ENCODE measurements around the gene SVEP1.

DNA sequence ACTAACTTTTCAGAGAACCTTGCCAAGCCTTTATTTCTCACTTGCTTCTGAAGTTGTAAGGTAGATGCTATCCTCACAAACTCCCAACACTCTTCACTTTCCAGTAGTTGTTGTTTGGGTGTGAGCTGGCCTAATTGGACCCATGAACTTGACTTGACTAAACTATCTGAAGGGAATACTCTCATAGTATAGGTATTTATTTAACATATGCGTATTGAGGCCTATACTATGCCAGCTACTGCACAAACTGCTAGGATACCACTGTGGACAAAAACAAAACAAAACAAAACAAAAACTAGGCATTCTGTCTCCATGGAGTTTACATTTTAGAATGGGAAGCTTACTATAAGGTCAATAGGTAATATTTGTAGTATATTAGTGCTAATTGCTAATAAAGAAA, 243.2 kb downstream of the SVEP1 start:
- TF ChIP-seq POLR2A (IDR thresholded peaks at IDR 0.05): no peak
- TF ChIP-seq, protein P1, sequence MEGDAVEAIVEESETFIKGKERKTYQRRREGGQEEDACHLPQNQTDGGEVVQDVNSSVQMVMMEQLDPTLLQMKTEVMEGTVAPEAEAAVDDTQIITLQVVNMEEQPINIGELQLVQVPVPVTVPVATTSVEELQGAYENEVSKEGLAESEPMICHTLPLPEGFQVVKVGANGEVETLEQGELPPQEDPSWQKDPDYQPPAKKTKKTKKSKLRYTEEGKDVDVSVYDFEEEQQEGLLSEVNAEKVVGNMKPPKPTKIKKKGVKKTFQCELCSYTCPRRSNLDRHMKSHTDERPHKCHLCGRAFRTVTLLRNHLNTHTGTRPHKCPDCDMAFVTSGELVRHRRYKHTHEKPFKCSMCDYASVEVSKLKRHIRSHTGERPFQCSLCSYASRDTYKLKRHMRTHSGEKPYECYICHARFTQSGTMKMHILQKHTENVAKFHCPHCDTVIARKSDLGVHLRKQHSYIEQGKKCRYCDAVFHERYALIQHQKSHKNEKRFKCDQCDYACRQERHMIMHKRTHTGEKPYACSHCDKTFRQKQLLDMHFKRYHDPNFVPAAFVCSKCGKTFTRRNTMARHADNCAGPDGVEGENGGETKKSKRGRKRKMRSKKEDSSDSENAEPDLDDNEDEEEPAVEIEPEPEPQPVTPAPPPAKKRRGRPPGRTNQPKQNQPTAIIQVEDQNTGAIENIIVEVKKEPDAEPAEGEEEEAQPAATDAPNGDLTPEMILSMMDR (IDR thresholded peaks at IDR 0.05): no peak
